Measurements from ENCODE around the gene MUC5B.
"Not testable (repeated sequence)": the region's sequence is repeated elsewhere in the genome, so short reads cannot be mapped to it uniquely, and the experiment has no call there.

- not testable (repeated sequence) for TF ChIP-seq EZH2 (IDR thresholded peaks at IDR 0.05; ENCODE audit: insufficient read depth, poor library complexity, severe bottlenecking); EZH2phosphoT487 (IDR thresholded peaks at IDR 0.05; ENCODE audit: insufficient read depth, low read depth)
Observed at GRCh38 chr11:1184139-1184538, 38.7 kb upstream of the MUC5B start.
